Testis (tissue), 3 donors: ENCODE measurements around the gene ARFGEF3. TPM values are rescaled to one million over a fixed set of nuclear protein-coding genes. Genes with fewer than 3 reads are reported as not detected.

ENCODE experiments used
- DNase-seq: peaks from one replicate; pipeline ENCODE4 v3.0.0-alpha.2; 2019
- H3K27ac ChIP-seq, 2 donors: fragments of 200-600 bp; sonication (generic); one replicate each; pipeline ENCODE4 v1.5.1; 2019
- H3K27me3 ChIP-seq: fragments of 200-600 bp; sonication (generic); one replicate; pipeline ENCODE4 v1.5.1; 2019
- H3K36me3 ChIP-seq: fragments of 200-600 bp; sonication (generic); one replicate; pipeline ENCODE4 v1.5.1; 2017; ENCODE audit warnings: low read depth; ENCODE audit errors: missing control alignments
- H3K4me1 ChIP-seq: fragments of 200-600 bp; sonication (generic); one replicate; pipeline ENCODE4 v1.5.1; 2019
- H3K4me3 ChIP-seq, 2 donors: fragments of 200-600 bp; sonication (generic); one replicate each; pipeline ENCODE4 v1.5.1; 2017 to 2019
- H3K9me3 ChIP-seq: fragments of 200-600 bp; sonication (generic); one replicate; pipeline ENCODE4 v1.5.1; 2017
- POLR2A ChIP-seq: fragments of 450-650 bp; IDR thresholded peaks from one replicate; pipeline ENCODE4 v1.6.1; 2017; ENCODE audit warnings: antibody characterized with exemption, mild to moderate bottlenecking, moderate library complexity
- WGBS, 2 donors: methylation state at CpG; one replicate each; pipeline ENCODE4 v1.1.5; 2018; 5-methylcytosine and 5-hydroxymethylcytosine counted together
- intact Hi-C: fragments of 100-400 bp; cut with DNase I; formaldehyde crosslinking; loops from one replicate; pipeline ENCODE4 v1.15.1; 2023; ENCODE audit warnings: low total_unique reads
- polyA plus RNA-seq: library from polyadenylated mRNA; stranded (reverse); fragments of 350-450 nt; fragmentation: Illumina TruSeq; extraction: RNeasy Lipid Tissue Mini Kit (QIAGEN cat#74804); gene quantifications from one replicate; pipeline ENCODE4 v1.2.3, GENCODE V29; 2014; ENCODE audit warnings: low read depth, low replicate concordance; ENCODE audit not compliant: insufficient read depth
- total RNA-seq, 2 donors: library from RNA; depleted of rRNA; stranded (reverse); fragments of >200 nt; gene quantifications; one replicate each; pipeline ENCODE4 v1.2.3, GENCODE V29; 2016
- TF ChIP-seq, protein P1 (sequence below), 3 experiments: fragments of 450-650 bp in 2 of 3; fragments of 200-600 bp in 1 of 3; sonication (generic) in 1 of 3; IDR thresholded peaks; one replicate each; pipeline ENCODE4 v1.5.1; 2016 to 2019; ENCODE audit warnings: antibody characterized with exemption in 3 of 3, mild to moderate bottlenecking in 2 of 3, moderate library complexity in 1 of 3

The ARFGEF3 gene
- total and polyA plus RNA-seq, 3 donors from 2014 or later: 1.9 to 2.9 (median 2.8) TPM

DNA sequence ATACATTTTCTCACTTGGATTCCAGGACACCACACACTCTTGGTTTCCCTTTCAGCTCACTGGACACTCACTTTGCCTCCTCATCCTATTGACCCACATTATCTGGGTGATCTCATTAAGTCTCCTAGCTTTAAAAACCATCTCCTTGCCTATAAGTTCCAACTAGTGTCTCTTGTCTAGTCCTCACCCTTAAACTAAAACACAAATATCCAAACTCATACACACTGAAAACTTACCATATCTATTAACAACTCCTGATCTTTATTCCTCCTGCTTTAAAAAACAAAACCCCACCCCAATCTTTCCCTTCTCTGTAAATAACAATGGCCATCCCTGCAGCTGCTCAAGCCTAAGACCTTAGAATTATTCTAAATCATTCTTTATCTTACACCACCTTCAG, 212.5 kb downstream of the ARFGEF3 start:
- DNase-seq: no peak
- TF ChIP-seq, protein P1, sequence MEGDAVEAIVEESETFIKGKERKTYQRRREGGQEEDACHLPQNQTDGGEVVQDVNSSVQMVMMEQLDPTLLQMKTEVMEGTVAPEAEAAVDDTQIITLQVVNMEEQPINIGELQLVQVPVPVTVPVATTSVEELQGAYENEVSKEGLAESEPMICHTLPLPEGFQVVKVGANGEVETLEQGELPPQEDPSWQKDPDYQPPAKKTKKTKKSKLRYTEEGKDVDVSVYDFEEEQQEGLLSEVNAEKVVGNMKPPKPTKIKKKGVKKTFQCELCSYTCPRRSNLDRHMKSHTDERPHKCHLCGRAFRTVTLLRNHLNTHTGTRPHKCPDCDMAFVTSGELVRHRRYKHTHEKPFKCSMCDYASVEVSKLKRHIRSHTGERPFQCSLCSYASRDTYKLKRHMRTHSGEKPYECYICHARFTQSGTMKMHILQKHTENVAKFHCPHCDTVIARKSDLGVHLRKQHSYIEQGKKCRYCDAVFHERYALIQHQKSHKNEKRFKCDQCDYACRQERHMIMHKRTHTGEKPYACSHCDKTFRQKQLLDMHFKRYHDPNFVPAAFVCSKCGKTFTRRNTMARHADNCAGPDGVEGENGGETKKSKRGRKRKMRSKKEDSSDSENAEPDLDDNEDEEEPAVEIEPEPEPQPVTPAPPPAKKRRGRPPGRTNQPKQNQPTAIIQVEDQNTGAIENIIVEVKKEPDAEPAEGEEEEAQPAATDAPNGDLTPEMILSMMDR (IDR thresholded peaks at IDR 0.05): no peak
- no peak for TF ChIP-seq POLR2A
- H3K36me3 ChIP-seq: no peaks in the 10 kb centered on the region
- no peak overlapping the region for H3K4me3 ChIP-seq
- intact Hi-C loops: no loop called here
- no peaks in the 10 kb centered on the region for H3K27me3 ChIP-seq
- no peaks in the 10 kb centered on the region for H3K9me3 ChIP-seq
- H3K4me1 ChIP-seq: no peaks in the 10 kb centered on the region
- no peak overlapping the region for H3K27ac ChIP-seq

DNA sequence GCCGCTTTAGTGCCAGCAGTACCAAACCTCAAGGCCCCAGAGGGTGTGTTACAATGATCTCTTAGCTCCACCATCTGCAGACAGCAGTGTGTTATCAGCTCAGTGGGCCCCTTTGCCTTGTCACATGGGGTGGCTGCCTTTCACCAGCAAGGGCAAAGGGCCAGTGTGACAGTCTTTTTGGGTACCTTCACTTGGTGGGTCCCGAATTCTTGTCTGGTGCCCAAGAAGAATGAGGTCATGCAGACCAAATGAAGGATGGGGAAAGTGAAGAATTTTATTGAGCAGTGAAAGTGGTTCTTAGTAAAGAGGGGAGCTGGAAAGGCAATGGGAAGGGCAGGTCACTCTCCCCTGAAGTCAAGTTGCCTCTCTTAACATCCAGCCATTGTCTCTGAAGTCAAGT, 213.1 kb downstream of the ARFGEF3 start:
- no peaks in the 10 kb centered on the region for H3K36me3 ChIP-seq
- 85 to 92% methylated on average over 2 of the region's 2 CpGs for WGBS, 2 donors
- H3K27ac ChIP-seq: no peak overlapping the region
- H3K9me3 ChIP-seq: no peaks in the 10 kb centered on the region
- no peaks in the 10 kb centered on the region for H3K27me3 ChIP-seq
- intact Hi-C loops: no loop called here
- DNase-seq: no peak
- no peaks in the 10 kb centered on the region for H3K4me1 ChIP-seq
- no peak overlapping the region for H3K4me3 ChIP-seq
- no peak for TF ChIP-seq POLR2A
- TF ChIP-seq, protein P1 (IDR thresholded peaks at IDR 0.05): no peak

DNA sequence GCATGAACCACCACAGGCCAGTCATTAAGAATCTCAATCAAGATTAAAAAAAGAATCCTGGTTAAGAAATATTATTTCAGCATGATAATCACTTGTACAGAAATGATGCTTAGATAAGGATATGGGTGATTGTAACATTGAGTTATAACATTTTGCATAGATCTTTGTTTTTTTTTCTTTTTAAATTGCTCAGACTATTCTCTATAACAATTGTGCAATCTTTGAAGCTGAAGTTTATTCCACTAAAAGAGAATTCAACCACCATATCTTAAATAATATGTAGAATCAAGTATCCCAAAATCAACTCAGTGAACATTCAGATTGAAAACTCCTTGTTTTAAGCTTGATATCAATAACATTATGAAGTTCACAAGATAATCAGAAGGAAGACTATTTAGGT, 215.3 kb downstream of the ARFGEF3 start:
- no peaks in the 10 kb centered on the region for H3K27me3 ChIP-seq
- H3K36me3 ChIP-seq: no peaks in the 10 kb centered on the region
- H3K4me1 ChIP-seq: no peaks in the 10 kb centered on the region
- no peak for TF ChIP-seq POLR2A
- TF ChIP-seq, protein P1 (IDR thresholded peaks at IDR 0.05): no peak
- no peak overlapping the region for H3K27ac ChIP-seq
- H3K4me3 ChIP-seq: no peak overlapping the region
- DNase-seq: no peak
- intact Hi-C loops: no loop called here
- no peaks in the 10 kb centered on the region for H3K9me3 ChIP-seq

DNA sequence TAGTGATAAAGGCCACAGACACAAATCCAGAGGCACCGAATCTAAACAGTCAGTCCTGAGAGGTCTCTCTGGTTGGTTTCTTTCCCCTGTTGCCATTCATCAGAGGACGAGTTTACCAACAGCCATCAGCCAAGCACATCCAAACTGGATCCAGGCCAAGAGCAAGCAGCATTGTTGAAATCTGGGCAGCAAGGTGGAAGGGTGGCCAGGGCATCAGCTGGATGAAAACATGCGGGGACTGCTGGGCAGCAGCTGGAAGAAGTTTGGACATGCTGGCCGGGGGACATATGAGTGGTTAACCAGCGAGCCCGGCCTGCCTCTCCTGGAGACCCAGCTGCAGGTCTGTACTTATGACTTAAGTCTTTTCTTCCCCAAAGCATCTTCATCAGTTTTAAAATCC, 216.1 kb downstream of the ARFGEF3 start, which contains the start of gene SMIM28:
Gene SMIM28 (plus strand): TSS at position 62 of the 400 bp plus-strand sequence. CDS start 168 bp downstream, at position 230.
- DNase-seq: no peak
- Histone ChIP-seq H3K9me3 (no peaks in the 10 kb centered on the region), H3K4me1 (no peaks in the 10 kb centered on the region), H3K27ac (no peak within 1 kb of the TSS), H3K4me3 (no peak within 1 kb of the TSS), H3K27me3 (no peaks in the 10 kb centered on the region), H3K36me3 (no peaks in the 10 kb centered on the region)
- intact Hi-C loops: no loop called here
- WGBS, 2 donors: 86 to 91% methylated on average over 6 of the region's 6 CpGs
- no peak for TF ChIP-seq POLR2A
- TF ChIP-seq, protein P1 (IDR thresholded peaks at IDR 0.05): no peak

DNA sequence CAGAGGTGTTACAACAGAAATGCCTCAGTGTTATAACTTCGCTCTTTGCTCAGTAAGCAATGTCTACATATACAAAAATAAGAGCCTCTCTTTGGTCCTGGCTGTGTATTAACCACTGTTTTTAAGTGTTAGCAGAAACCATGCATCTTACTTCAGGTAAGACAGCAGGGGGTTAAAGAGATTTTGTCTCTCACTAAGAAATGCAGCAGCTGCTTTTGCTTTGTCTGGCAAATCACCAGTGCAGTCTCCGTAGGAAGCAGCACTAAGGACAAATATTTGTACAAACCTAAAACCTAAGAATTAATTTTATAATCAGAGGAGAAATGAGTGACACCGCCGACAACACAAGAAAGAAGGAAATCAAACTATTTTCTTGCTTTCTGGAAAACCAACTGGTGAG, 216.7 kb downstream of the ARFGEF3 start:
- WGBS, 2 donors: 76 to 85% methylated on average over 4 of the region's 4 CpGs
- H3K27me3 ChIP-seq: no peaks in the 10 kb centered on the region
- H3K9me3 ChIP-seq: no peaks in the 10 kb centered on the region
- no peak for DNase-seq
- no peaks in the 10 kb centered on the region for H3K4me1 ChIP-seq
- H3K27ac ChIP-seq: no peak overlapping the region
- intact Hi-C loops: no loop called here
- no peak overlapping the region for H3K4me3 ChIP-seq
- H3K36me3 ChIP-seq: no peaks in the 10 kb centered on the region
- TF ChIP-seq, protein P1 (IDR thresholded peaks at IDR 0.05): no peak
- TF ChIP-seq POLR2A: no peak
